ENCODE data around the gene MORN5.

GRCh38 chr9:122159925-122160246 is 178 bp downstream of the MORN5 start:
- no peak for TF ChIP-seq CTCF (IDR thresholded peaks at IDR 0.05)
- TF ChIP-seq POLR2A (IDR thresholded peaks at IDR 0.05): no peak

All from body of pancreas (tissue), 4 donors.